DOHH2 (cell line): ENCODE results near the gene TLDC2.

ENCODE experiments used
- H3F3A ChIP-seq: fragments of 200-600 bp; sonication (generic), shearing (Covaris generic); 2 replicates; pipeline ENCODE4 v1.6.0; 2016; ENCODE audit warnings: antibody characterized with exemption, mild to moderate bottlenecking; ENCODE audit not compliant: control insufficient read depth, insufficient read depth
- H3K27ac ChIP-seq: fragments of 200-600 bp; sonication (generic); 2 replicates; pipeline ENCODE4 v1.5.1; 2014; ENCODE audit warnings: low read depth, mild to moderate bottlenecking, low read length, moderate library complexity
- H3K27me3 ChIP-seq: fragments of 200-600 bp; sonication (generic); 2 replicates; pipeline ENCODE4 v1.6.1; 2014; ENCODE audit warnings: mild to moderate bottlenecking, low read length, mixed read lengths; ENCODE audit not compliant: control insufficient read depth
- H3K36me3 ChIP-seq: fragments of 200-600 bp; sonication (generic); 2 replicates; pipeline ENCODE4 v1.6.1; 2014; ENCODE audit warnings: mild to moderate bottlenecking, low read length, moderate library complexity, mixed read lengths; ENCODE audit not compliant: control insufficient read depth
- H3K4me1 ChIP-seq: fragments of 200-600 bp; sonication (generic); 2 replicates; pipeline ENCODE4 v1.6.1; 2014; ENCODE audit warnings: mild to moderate bottlenecking, low read length, mixed read lengths; ENCODE audit not compliant: control insufficient read depth
- H3K4me2 ChIP-seq: fragments of 200-600 bp; sonication (generic); 2 replicates; pipeline ENCODE4 v1.6.0; 2014; ENCODE audit warnings: mild to moderate bottlenecking, low read length, moderate library complexity
- H3K4me3 ChIP-seq: fragments of 200-600 bp; sonication (generic); 2 replicates; pipeline ENCODE4 v1.5.1; 2014; ENCODE audit warnings: mild to moderate bottlenecking, low read length, mixed read lengths
- H3K79me2 ChIP-seq: fragments of 200-600 bp; sonication (generic); 2 replicates; pipeline ENCODE4 v1.6.1; 2014; ENCODE audit warnings: mild to moderate bottlenecking, low read length, mixed read lengths; ENCODE audit not compliant: control insufficient read depth
- H3K9me2 ChIP-seq: fragments of 200-600 bp; sonication (generic); replicated peaks from 2 replicates; pipeline ENCODE4 v1.6.1; 2014; ENCODE audit warnings: mild to moderate bottlenecking, low read length, mixed read lengths; ENCODE audit not compliant: control insufficient read depth
- H3K9me3 ChIP-seq: fragments of 200-600 bp; sonication (generic); 2 replicates; pipeline ENCODE4 v1.6.1; 2014; ENCODE audit warnings: antibody characterized with exemption, low read length, mixed read lengths; ENCODE audit not compliant: control insufficient read depth, insufficient read depth
- H4K20me1 ChIP-seq: fragments of 200-600 bp; sonication (generic); 2 replicates; pipeline ENCODE4 v1.6.0; 2014; ENCODE audit warnings: low read depth, mild to moderate bottlenecking, antibody characterized with exemption, low read length, moderate library complexity; ENCODE audit not compliant: control insufficient read depth, insufficient read depth
- CTCF ChIP-seq: fragments of 200-600 bp; sonication (generic); IDR thresholded peaks from one replicate; pipeline ENCODE4 v1.5.1; 2014; ENCODE audit warnings: antibody characterized with exemption, mild to moderate bottlenecking, low read depth, low read length; ENCODE audit not compliant: poor library complexity, severe bottlenecking
- EZH2phosphoT487 ChIP-seq: fragments of 200-600 bp; sonication (generic); IDR thresholded peaks from 2 replicates; pipeline ENCODE4 v1.6.1; 2017; ENCODE audit warnings: borderline replicate concordance, mild to moderate bottlenecking, antibody characterized with exemption, low read length, moderate library complexity, mixed read lengths

TLDC2 gene

GRCh38 chr20:36866681-36867495, 9.1 kb upstream of the TLDC2 start:
- Histone ChIP-seq H3K4me1 (peaks cover 37% of the 10 kb centered on the region), H4K20me1 (no peaks in the 10 kb centered on the region), H3K79me2 (peaks cover 6% of the 10 kb centered on the region), H3K27me3 (peaks cover 8% of the 10 kb centered on the region; the same call in 1 of the 2 replicates), H3K36me3 (no peaks in the 10 kb centered on the region), H3K9me3 (no peaks in the 10 kb centered on the region), H3F3A (no peaks in the 10 kb centered on the region), H3K27ac (0 out of 2 replicates have a peak overlapping the region, but pooled peaks have one; percentile 11), H3K4me3 (peak overlapping the region; percentile 19; the same call in 1 of the 2 replicates), H3K9me2 (no peaks in the 10 kb centered on the region), H3K4me2 (peak overlapping the region; percentile 55)
- TF ChIP-seq CTCF (no peak), EZH2phosphoT487 (no peak)

- TF ChIP-seq EZH2phosphoT487 (no peak), CTCF (no peak)
- Histone ChIP-seq H4K20me1 (no peaks in the 10 kb centered on the region), H3K4me3 (no peak overlapping the region), H3K9me2 (no peaks in the 10 kb centered on the region), H3K79me2 (no peaks in the 10 kb centered on the region), H3F3A (no peaks in the 10 kb centered on the region; the same call in 1 of the 2 replicates), H3K27me3 (no peaks in the 10 kb centered on the region), H3K4me1 (peaks cover 33% of the 10 kb centered on the region), H3K27ac (no peak overlapping the region), H3K9me3 (no peaks in the 10 kb centered on the region), H3K36me3 (no peaks in the 10 kb centered on the region), H3K4me2 (no peak overlapping the region)
Measured at GRCh38 chr20:36871640-36872570, 4.0 kb upstream of the TLDC2 start.

- Histone ChIP-seq H3K27me3 (no peaks in the 10 kb centered on the region), H3K4me1 (peaks cover 26% of the 10 kb centered on the region), H3K9me2 (no peaks in the 10 kb centered on the region), H4K20me1 (no peaks in the 10 kb centered on the region), H3K27ac (no peak overlapping the region), H3K9me3 (no peaks in the 10 kb centered on the region), H3K79me2 (no peaks in the 10 kb centered on the region), H3F3A (no peaks in the 10 kb centered on the region; the same call in 1 of the 2 replicates), H3K4me3 (no peak overlapping the region), H3K4me2 (no peak overlapping the region), H3K36me3 (no peaks in the 10 kb centered on the region)
- TF ChIP-seq CTCF (no peak), EZH2phosphoT487 (no peak)
Measured at GRCh38 chr20:36872852-36873251, 3.1 kb upstream of the TLDC2 start.
